Loucy (cell line): ENCODE data around the gene MGRN1.

Experiments used
- CTCF ChIP-seq: fragments of 200-600 bp; sonication (generic); conservative IDR thresholded peaks from 2 replicates; pipeline ENCODE4 v1.5.1; 2014; ENCODE audit warnings: mild to moderate bottlenecking, antibody characterized with exemption, low read length
- EZH2phosphoT487 ChIP-seq: fragments of 200-600 bp; IDR thresholded peaks from 2 replicates; pipeline ENCODE4 v1.6.1; 2018; ENCODE audit warnings: antibody characterized with exemption, mild to moderate bottlenecking, moderate library complexity, borderline replicate concordance

- TF ChIP-seq CTCF (no peak), EZH2phosphoT487 (no peak)
These were observed 16.7 kb downstream of the MGRN1 start for GRCh38 chr16:4641306-4641687.
